ENCODE data around the gene TSPAN5. TPM values are rescaled to one million over a fixed set of nuclear protein-coding genes. Genes with fewer than 3 reads are reported as not detected.

The TSPAN5 gene
- polyA plus RNA-seq, 1 experiment: 190 TPM

DNA sequence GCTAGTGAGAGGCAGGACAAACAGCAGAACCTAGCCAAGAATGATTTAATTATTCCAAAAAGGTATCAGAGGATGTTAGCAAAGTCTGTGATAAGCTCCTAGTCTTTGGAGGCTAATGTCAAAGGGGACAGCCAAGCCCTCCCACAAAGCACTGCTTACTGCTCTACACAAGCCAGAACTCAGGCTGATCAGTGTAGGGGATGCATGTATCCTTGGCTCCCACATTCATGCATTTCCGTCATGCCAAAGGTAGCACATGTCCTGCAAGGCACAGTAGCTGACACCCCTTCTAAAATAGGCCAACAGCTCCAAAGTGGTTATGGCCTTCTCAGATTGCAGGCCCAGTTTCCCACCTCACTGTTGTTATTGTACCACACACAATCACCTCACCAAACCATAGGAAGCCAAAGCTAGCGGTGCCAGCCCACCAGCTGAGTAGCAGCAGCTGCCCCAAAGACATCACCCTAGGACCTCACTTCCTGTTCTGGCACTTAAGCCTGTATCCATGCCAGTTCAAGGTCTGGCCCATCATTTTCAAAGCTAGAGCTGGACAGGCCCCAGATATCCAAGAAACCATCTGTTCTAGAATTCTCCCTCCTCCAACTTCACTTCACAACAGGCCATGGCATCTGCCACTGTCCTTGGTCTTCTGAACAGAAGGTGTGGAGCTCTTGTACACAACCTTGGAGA lies 40.9 kb downstream of the TSPAN5 start:
- no peaks in the 10 kb centered on the region for H3K9me3 ChIP-seq (ENCODE audit: control insufficient read depth, insufficient read depth, low read length)
- TF ChIP-seq, protein P1, sequence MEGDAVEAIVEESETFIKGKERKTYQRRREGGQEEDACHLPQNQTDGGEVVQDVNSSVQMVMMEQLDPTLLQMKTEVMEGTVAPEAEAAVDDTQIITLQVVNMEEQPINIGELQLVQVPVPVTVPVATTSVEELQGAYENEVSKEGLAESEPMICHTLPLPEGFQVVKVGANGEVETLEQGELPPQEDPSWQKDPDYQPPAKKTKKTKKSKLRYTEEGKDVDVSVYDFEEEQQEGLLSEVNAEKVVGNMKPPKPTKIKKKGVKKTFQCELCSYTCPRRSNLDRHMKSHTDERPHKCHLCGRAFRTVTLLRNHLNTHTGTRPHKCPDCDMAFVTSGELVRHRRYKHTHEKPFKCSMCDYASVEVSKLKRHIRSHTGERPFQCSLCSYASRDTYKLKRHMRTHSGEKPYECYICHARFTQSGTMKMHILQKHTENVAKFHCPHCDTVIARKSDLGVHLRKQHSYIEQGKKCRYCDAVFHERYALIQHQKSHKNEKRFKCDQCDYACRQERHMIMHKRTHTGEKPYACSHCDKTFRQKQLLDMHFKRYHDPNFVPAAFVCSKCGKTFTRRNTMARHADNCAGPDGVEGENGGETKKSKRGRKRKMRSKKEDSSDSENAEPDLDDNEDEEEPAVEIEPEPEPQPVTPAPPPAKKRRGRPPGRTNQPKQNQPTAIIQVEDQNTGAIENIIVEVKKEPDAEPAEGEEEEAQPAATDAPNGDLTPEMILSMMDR (IDR thresholded peaks at IDR 0.05; ENCODE audit: low read depth, low read length): no peak
- no peak for DNase-seq (ENCODE audit: low read depth, low spot score)
- H3K4me3 ChIP-seq (ENCODE audit: low read depth, low read length): no peak overlapping the region
- no peaks in the 10 kb centered on the region for H3K27me3 ChIP-seq (ENCODE audit: control insufficient read depth, insufficient read depth, low read length)
- ChIA-PET CTCF (interaction anchor here (0.9 kb wide), 1 partner anchor 11 kb away, joined by 3 read pairs; no protein-coding TSS in a partner anchor), POLR2A (interaction anchor here (0.6 kb wide), 1 partner anchor 42 kb away, joined by 5 read pairs; no protein-coding TSS in a partner anchor)
- no peak overlapping the region for H3K27ac ChIP-seq (ENCODE audit: low read depth, low read length)

DNA sequence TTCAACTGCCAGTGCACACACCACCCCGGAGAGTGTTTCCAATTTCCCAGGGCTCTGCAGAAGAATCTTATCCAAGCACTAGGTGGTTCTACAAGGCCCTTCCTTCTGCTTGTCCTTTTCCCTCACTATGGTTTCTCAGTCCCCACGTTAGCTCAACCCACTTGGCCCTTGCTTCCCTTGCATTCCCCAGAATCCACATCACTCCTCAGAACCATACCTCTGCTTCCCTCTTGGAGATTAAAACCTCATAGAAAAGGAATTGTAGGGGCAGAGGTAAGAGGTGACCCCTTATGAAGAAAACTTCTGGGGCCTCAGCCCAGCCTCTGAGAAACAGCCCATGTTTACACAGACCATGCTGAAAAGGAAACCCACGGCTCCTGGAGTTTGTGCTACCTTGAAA lies 42.4 kb downstream of the TSPAN5 start:
- Histone ChIP-seq H3K27ac (ENCODE audit: low read depth, low read length) (no peak overlapping the region), H3K4me3 (ENCODE audit: low read depth, low read length) (no peak overlapping the region), H3K27me3 (ENCODE audit: control insufficient read depth, insufficient read depth, low read length) (no peaks in the 10 kb centered on the region), H3K9me3 (ENCODE audit: control insufficient read depth, insufficient read depth, low read length) (no peaks in the 10 kb centered on the region)
- CTCF ChIA-PET: no interaction called here
- TF ChIP-seq, protein P1 (IDR thresholded peaks at IDR 0.05; ENCODE audit: low read depth, low read length): no peak
- no peak for DNase-seq (ENCODE audit: low read depth, low spot score)
- POLR2A ChIA-PET: interaction anchor here (0.6 kb wide), 1 partner anchor 76 kb away, joined by 3 read pairs; no protein-coding TSS in a partner anchor

DNA sequence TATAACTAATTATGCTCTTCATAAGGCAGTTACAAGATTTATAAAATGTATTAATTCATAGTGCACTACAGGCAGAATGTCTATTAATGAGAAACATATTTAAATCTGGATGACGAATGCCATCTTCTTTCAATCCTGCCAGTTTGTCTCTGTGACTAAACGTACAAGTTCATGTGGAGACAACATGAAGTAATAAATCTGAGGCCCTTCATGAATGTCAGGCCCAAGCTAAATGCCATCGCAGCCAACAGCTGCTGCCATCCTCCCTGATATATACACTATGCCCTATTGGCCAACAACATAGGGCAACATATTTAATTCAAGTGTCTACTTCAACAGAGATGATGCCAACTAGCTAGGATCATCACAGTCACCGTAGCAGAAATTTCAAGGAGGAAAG lies 43.7 kb downstream of the TSPAN5 start:
- H3K27ac ChIP-seq (ENCODE audit: low read depth, low read length): no peak overlapping the region
- CTCF ChIA-PET: no interaction called here
- H3K4me3 ChIP-seq (ENCODE audit: low read depth, low read length): no peak overlapping the region
- no peaks in the 10 kb centered on the region for H3K27me3 ChIP-seq (ENCODE audit: control insufficient read depth, insufficient read depth, low read length)
- TF ChIP-seq, protein P1 (IDR thresholded peaks at IDR 0.05; ENCODE audit: low read depth, low read length): no peak
- no peaks in the 10 kb centered on the region for H3K9me3 ChIP-seq (ENCODE audit: control insufficient read depth, insufficient read depth, low read length)
- DNase-seq (ENCODE audit: low read depth, low spot score): no peak
- POLR2A ChIA-PET: no interaction called here

GRCh38 chr4:98614094-98614493 lies 44.3 kb downstream of the TSPAN5 start:
- no peaks in the 10 kb centered on the region for H3K27me3 ChIP-seq (ENCODE audit: control insufficient read depth, insufficient read depth, low read length)
- no peaks in the 10 kb centered on the region for H3K9me3 ChIP-seq (ENCODE audit: control insufficient read depth, insufficient read depth, low read length)
- no peak for DNase-seq (ENCODE audit: low read depth, low spot score)
- H3K27ac ChIP-seq (ENCODE audit: low read depth, low read length): no peak overlapping the region
- no peak overlapping the region for H3K4me3 ChIP-seq (ENCODE audit: low read depth, low read length)
- ChIA-PET POLR2A (no interaction called here), CTCF (no interaction called here)
- TF ChIP-seq, protein P1 (IDR thresholded peaks at IDR 0.05; ENCODE audit: low read depth, low read length): no peak

DNA sequence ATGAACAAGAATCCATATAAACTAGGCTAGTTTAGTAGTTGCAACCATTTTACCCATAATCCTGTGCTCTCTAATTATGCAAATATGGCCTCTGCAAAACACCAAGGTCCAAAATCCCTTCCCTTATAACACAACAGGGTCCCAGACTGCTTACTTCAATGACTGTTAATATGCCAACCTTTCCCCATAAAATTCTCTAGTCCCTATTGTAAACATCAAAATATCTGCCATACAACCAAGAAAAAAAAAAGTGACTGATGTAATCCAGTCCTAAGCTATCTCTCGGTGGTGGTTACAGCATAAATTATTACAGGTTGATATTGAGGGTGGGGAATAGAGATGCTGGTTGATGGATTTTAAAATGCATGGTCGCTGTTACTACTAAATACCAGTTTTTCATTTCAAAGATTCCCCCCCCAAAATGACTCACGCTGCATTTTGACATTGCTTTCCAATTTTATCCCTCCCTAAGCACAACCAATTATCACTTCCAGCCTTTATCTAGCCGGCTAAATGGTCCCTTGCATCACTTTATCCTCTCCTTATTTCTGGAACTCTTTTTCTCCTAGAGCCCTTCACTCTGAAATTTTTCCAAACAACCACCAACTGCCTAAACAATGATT lies 44.8 kb downstream of the TSPAN5 start:
- no peak overlapping the region for H3K4me3 ChIP-seq (ENCODE audit: low read depth, low read length)

More for the DNA sequence above, 44.8 kb downstream of the TSPAN5 start:
- Histone ChIP-seq H3K27me3 (ENCODE audit: control insufficient read depth, insufficient read depth, low read length) (no peaks in the 10 kb centered on the region), H3K27ac (ENCODE audit: low read depth, low read length) (no peak overlapping the region), H3K9me3 (ENCODE audit: control insufficient read depth, insufficient read depth, low read length) (no peaks in the 10 kb centered on the region)
- ChIA-PET CTCF (no interaction called here), POLR2A (no interaction called here)
- DNase-seq (ENCODE audit: low read depth, low spot score): no peak
- TF ChIP-seq, protein P1 (IDR thresholded peaks at IDR 0.05; ENCODE audit: low read depth, low read length): no peak

All from AG04450 (cell line).